GM18508 (cell line): ENCODE results near the gene NDRG3.
"Not testable (repeated sequence)": the region's sequence is repeated elsewhere in the genome, so short reads cannot be mapped to it uniquely, and the experiment has no call there.

Source experiments
- ATAC-seq: cut with Tn5 transposase; IDR thresholded peaks from one replicate; pipeline ENCODE4 v1.9.1; 2021; ENCODE audit warnings: moderate number of reproducible peaks; ENCODE audit not compliant: insufficient read depth, unreplicated experiment

Gene NDRG3

GRCh38 chr20:36623444-36623843 lies 122.4 kb downstream of the NDRG3 start:
- no peak for ATAC-seq

- no peak for ATAC-seq
These were observed 125.0 kb downstream of the NDRG3 start for GRCh38 chr20:36620917-36621316.

- no peak for ATAC-seq
These were observed 130.9 kb downstream of the NDRG3 start for GRCh38 chr20:36614781-36615557.

- no peak for ATAC-seq
These were observed 131.9 kb downstream of the NDRG3 start for GRCh38 chr20:36613974-36614373.

- ATAC-seq, result no peak
These were observed 134.3 kb downstream of the NDRG3 start for GRCh38 chr20:36611625-36612024.

- not testable (repeated sequence) for ATAC-seq
These were observed 137.5 kb downstream of the NDRG3 start for GRCh38 chr20:36608388-36608728.

GRCh38 chr20:36607586-36608387 lies 138.1 kb downstream of the NDRG3 start:
- no peak for ATAC-seq

- ATAC-seq, result no peak
These were observed 139.5 kb downstream of the NDRG3 start for GRCh38 chr20:36606158-36607066.

GRCh38 chr20:36605399-36606157 lies 140.3 kb downstream of the NDRG3 start, which contains the start of gene RAB5IF:
Gene RAB5IF (plus strand): TSS chr20:36605779. CDS start chr20:36605952, 173 bp downstream.
- ATAC-seq, result peak; percentile 60

GRCh38 chr20:36604952-36605398 lies 140.9 kb downstream of the NDRG3 start:
- ATAC-seq, result peak; percentile 20
